ENCODE results near the gene C18orf54.
"Not testable (repeated sequence)": the region's sequence is repeated elsewhere in the genome, so short reads cannot be mapped to it uniquely, and the experiment has no call there.

The C18orf54 gene

DNA sequence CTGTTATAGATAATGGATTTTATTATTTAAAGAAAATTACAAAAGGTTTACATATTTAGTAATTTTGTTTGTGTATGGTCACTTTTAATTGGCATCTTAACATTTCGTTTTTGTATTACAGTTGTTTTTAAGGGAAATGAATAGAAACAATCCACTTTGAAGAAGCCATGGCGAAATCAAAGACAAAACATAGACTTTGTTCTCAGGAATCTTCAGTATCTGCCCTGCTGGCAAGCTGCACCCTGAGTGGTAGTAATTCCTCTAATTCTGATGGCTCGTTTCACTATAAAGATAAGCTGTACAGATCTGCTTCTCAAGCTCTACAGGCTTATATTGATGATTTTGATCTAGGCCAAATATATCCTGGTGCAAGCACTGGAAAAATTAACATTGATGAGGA, 2.7 kb downstream of the C18orf54 start:
- TF ChIP-seq ZFX (IDR thresholded peaks at IDR 0.05): no peak
- TF ChIP-seq, protein P1, sequence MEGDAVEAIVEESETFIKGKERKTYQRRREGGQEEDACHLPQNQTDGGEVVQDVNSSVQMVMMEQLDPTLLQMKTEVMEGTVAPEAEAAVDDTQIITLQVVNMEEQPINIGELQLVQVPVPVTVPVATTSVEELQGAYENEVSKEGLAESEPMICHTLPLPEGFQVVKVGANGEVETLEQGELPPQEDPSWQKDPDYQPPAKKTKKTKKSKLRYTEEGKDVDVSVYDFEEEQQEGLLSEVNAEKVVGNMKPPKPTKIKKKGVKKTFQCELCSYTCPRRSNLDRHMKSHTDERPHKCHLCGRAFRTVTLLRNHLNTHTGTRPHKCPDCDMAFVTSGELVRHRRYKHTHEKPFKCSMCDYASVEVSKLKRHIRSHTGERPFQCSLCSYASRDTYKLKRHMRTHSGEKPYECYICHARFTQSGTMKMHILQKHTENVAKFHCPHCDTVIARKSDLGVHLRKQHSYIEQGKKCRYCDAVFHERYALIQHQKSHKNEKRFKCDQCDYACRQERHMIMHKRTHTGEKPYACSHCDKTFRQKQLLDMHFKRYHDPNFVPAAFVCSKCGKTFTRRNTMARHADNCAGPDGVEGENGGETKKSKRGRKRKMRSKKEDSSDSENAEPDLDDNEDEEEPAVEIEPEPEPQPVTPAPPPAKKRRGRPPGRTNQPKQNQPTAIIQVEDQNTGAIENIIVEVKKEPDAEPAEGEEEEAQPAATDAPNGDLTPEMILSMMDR (conservative IDR thresholded peaks at IDR 0.05): no peak
- no peak overlapping the region for H3K27ac ChIP-seq

DNA sequence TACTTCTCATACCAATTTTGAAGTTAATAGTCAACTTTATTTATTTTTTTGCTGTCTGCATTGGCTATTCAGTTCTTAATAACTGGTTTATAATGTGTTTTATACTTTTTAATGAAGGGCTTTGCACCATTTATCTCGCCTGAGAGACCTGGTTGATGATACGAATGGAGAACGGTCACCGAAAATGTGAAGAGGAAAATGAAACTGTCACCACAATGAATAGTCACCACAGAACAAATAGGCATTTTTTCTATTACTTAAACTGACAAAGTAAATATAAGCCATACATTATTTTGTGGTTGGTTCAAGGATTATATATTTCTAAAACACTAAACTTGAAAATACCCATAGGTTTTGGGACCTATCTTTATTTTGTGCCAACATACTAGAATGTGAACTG, 20.4 kb downstream of the C18orf54 start:
- H3K27ac ChIP-seq: no peak overlapping the region
- no peak for TF ChIP-seq ZFX (IDR thresholded peaks at IDR 0.05)
- TF ChIP-seq, protein P1 (conservative IDR thresholded peaks at IDR 0.05): no peak

DNA sequence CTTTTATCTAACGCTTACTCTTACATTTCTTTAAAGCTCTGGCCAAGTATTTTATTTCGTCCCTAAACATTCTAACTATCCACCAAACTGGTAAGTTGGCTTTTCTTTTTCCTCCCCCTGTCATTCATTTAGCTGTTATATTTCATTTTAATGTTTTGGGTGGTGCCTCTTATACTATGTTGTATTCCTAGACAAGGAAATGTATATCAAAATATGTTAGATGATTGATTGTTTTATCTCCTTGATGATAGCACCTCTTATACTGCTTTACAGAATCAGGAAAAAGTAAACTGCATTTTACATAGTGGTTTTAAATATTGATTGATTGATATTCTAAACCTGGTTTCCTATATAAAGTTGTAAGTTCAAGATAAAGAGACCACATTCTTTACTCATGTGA, 23.9 kb downstream of the C18orf54 start:
- TF ChIP-seq, protein P1 (conservative IDR thresholded peaks at IDR 0.05): no peak
- TF ChIP-seq ZFX (IDR thresholded peaks at IDR 0.05): no peak
- H3K27ac ChIP-seq: no peak overlapping the region

DNA sequence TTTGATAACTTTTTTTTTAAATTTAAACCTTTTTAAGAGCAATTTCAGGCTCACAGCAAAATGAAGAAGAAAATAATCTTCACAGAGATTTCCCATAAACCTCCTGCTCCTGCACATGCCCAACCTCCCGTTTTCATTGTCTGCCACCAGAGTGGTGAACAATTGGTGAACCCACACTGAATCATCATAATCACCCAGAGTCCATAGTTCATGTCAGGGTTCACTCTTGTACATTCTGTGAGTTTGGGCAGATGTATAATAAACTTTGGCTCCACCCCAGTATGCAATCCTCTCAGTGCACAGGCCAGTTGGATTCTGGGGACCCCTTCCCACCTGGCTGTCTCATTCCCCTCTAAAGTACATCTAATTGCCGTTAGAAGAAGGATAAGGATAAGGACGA, 24.4 kb downstream of the C18orf54 start:
- no peak overlapping the region for H3K27ac ChIP-seq
- TF ChIP-seq, protein P1 (conservative IDR thresholded peaks at IDR 0.05): no peak
- TF ChIP-seq ZFX (IDR thresholded peaks at IDR 0.05): no peak

DNA sequence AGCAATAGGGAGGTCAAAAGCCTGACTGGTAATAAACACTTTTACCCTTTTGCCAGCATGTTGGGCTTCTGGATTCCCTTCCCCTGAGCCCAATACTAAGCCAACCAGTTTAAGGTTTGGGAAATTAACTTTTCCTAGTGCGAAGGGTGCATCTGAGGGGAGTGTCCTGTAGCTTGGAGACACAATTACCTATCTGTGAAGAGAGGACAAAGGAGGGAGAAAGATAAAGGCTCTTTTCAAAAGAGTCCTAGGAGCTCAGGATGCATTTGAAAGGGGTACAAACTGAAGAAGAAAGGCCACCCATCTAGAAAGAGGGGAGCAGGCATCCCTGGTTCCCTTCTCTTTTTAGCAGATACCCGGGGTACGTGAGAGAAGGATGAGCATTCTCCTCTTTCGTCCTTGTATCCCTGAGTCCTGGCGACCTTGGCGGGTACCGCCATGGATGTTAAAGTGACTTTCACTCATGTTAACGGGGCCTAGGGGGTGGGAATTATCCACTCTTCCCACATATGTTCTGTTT, 25.1 kb downstream of the C18orf54 start:
- no peak overlapping the region for H3K27ac ChIP-seq
- no peak for TF ChIP-seq ZFX (IDR thresholded peaks at IDR 0.05)
- TF ChIP-seq, protein P1 (conservative IDR thresholded peaks at IDR 0.05): no peak

DNA sequence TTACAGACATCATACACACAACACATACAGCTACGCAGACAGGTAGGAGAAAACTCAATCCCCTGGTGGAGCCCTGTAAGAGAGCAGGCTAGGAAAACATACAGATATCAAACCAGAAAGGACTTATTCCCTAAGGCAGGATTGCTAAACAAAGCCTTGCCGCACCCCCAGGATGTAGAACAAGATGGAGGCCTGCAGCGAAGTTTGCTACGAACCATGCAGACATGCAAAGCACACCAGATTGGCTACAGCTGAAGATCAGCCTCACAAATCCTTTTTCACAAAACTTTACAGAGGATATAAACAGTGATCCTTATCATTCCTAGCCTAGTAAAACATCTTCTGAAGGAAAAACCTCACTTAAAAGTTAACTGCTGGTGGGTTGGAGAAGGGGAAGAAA, 28.3 kb downstream of the C18orf54 start:
- TF ChIP-seq, protein P1 (conservative IDR thresholded peaks at IDR 0.05): no peak
- no peak for TF ChIP-seq ZFX (IDR thresholded peaks at IDR 0.05)
- H3K27ac ChIP-seq: no peak overlapping the region

DNA sequence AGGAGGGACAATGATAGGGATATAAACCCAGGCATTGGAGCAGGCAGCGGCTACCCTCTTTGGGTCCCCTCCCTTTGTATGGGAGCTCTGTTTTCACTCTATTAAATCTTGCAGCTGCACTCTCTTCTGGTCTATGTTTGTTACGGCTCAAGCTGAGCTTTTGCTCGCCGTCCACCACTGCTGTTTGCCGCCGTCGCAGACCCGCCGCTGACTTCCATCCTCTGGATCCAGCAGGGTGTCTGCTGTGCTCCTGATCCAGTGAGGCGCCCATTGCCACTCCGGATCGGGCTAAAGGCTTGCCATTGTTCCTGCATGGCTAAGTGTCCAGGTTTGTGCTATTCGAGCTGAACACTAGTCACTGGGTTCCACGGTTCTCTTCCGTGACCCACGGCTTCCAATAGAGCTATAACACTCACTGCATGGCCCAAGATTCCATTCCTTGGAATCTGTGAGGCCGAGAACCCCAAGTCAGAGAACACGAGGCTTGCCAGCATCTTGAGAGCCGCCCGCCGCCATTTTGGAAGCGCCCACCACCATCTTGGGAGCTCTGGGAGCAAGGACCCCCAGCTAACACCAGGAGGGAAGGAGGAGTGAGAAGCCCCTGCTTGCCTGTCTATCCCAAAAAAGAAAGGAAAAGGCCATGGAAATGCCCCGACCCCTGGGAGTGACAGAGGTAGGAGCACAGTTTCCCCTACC, 29.2 kb downstream of the C18orf54 start:
- not testable (repeated sequence) for H3K27ac ChIP-seq

DNA sequence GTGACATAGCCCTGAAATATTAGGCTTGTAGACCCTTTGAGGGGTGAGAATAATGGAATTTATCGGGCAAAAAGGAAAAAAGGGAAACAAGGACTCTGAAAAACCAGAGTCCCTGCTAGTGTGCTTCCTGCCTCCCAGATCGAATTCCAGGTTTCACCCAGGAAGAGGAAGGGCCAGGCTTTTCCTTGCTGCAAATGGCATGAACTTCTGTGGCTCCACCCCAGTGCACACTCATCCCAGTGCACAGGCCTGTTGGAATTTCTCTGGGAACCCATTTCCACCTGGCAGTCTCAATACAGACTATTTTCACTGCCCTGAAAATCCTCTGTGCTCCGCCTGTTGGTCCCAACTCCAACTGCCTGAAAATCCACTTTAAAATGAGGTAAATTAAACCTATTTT, 29.9 kb downstream of the C18orf54 start:
- TF ChIP-seq, protein P1 (conservative IDR thresholded peaks at IDR 0.05): no peak
- TF ChIP-seq ZFX (IDR thresholded peaks at IDR 0.05): no peak
- H3K27ac ChIP-seq: no peak overlapping the region

Data from C4-2B (cell line).